DOHH2 (cell line): Measurements from ENCODE around the gene HOXD8.

Experiments
- CTCF ChIP-seq: fragments of 200-600 bp; sonication (generic); IDR thresholded peaks from one replicate; pipeline ENCODE4 v1.5.1; 2014; ENCODE audit warnings: antibody characterized with exemption, mild to moderate bottlenecking, low read depth, low read length; ENCODE audit not compliant: poor library complexity, severe bottlenecking
- EZH2phosphoT487 ChIP-seq: fragments of 200-600 bp; sonication (generic); IDR thresholded peaks from 2 replicates; pipeline ENCODE4 v1.6.1; 2017; ENCODE audit warnings: borderline replicate concordance, mild to moderate bottlenecking, antibody characterized with exemption, low read length, moderate library complexity, mixed read lengths

- no peak for TF ChIP-seq CTCF
- no peak for TF ChIP-seq EZH2phosphoT487
Observed at GRCh38 chr2:176146101-176146500, 16.6 kb downstream of the HOXD8 start.
